Stomach (tissue), 9 donors: ENCODE data around the gene SLC25A48. TPM values are rescaled to one million over a fixed set of nuclear protein-coding genes. Genes with fewer than 3 reads are reported as not detected.

ENCODE experiments used
- DNase-seq, 2 donors: peaks; one replicate each; pipeline versions ENCODE4 v3.0.0 to v3.0.0-alpha.2; 2013 to 2019
- H3K27ac ChIP-seq, 5 donors: fragments of 200-600 bp in 4 of 5; sonication (generic) in 4 of 5; one replicate each; pipeline ENCODE4 v1.5.1; 2013 to 2019; ENCODE audit warnings: mild to moderate bottlenecking in 1 of 5, moderate library complexity in 1 of 5
- H3K27me3 ChIP-seq, 3 donors: fragments of 200-600 bp; sonication (generic); one replicate each; pipeline ENCODE4 v1.5.1; 2017 to 2019; ENCODE audit warnings: mixed run types in 1 of 3
- H3K36me3 ChIP-seq, 4 donors: fragments of 200-600 bp; sonication (generic); 1 replicate in 3 of 4; 2 replicates in 1 of 4; pipeline ENCODE4 v1.5.1; 2016 to 2019
- H3K4me1 ChIP-seq, 4 donors: fragments of 200-600 bp; sonication (generic); one replicate each; pipeline ENCODE4 v1.5.1; 2016 to 2019
- H3K4me3 ChIP-seq, 4 donors: fragments of 200-600 bp; sonication (generic) in 3 of 4; one replicate each; pipeline ENCODE4 v1.5.1; 2016 to 2019; ENCODE audit warnings: mild to moderate bottlenecking in 1 of 4
- H3K9me3 ChIP-seq, 4 donors: fragments of 200-600 bp; sonication (generic); one replicate each; pipeline ENCODE4 v1.5.1; 2016 to 2019
- EP300 ChIP-seq: sonication (generic); formaldehyde crosslinking; IDR thresholded peaks from one replicate; pipeline ENCODE4 v1.6.1; 2017; ENCODE audit warnings: antibody characterized with exemption
- POLR2A ChIP-seq, 4 donors: fragments of 450-650 bp; IDR thresholded peaks; one replicate each; pipeline ENCODE4 v1.6.1; 2016; ENCODE audit warnings: antibody characterized with exemption in 4 of 4, control low read depth in 2 of 4, mild to moderate bottlenecking in 1 of 4, moderate library complexity in 1 of 4
- POLR2AphosphoS5 ChIP-seq, 3 donors: sonication (generic); formaldehyde crosslinking; IDR thresholded peaks; one replicate each; pipeline ENCODE4 v1.6.1; 2016; ENCODE audit warnings: antibody characterized with exemption in 3 of 3
- WGBS, 5 donors: extraction: QIAGEN DNeasy Blood & Tissue Kit in 3 of 5; methylation state at CpG; one replicate each; pipeline versions ENCODE4 v1.1.5 to v1.1.7; 2013 to 2018; 5-methylcytosine and 5-hydroxymethylcytosine counted together
- intact Hi-C: fragments of 100-400 bp; cut with DNase I; formaldehyde crosslinking; loops from one replicate; pipeline ENCODE4 v1.15.1; 2023; ENCODE audit warnings: low total_unique reads
- polyA plus RNA-seq, 3 donors: library from polyadenylated mRNA; stranded (reverse); fragments of 200-250 nt; gene quantifications; one replicate each; pipeline ENCODE4 v1.2.3, GENCODE V29; 2013
- total RNA-seq, 5 donors: library from RNA; depleted of rRNA; stranded (reverse); fragments of >200 nt; gene quantifications; one replicate each; pipeline versions ENCODE4 v1.1.0 to v1.2.3, GENCODE V29; 2014 to 2016
- TF ChIP-seq, protein P1 (sequence below), 7 experiments: fragments of 450-650 bp in 4 of 7; fragments of 200-600 bp in 3 of 7; sonication (generic) in 3 of 7; IDR thresholded peaks; one replicate each; pipeline ENCODE4 v1.5.1; 2016 to 2019; ENCODE audit warnings: antibody characterized with exemption in 7 of 7, control low read depth in 2 of 7, mild to moderate bottlenecking in 1 of 7
- donor health status: healthy with polysubstance abuse.
- donor health status: Bipolar disorder and iron deficiency.
- donor health status: healthy.

The SLC25A48 gene
- total and polyA plus RNA-seq, 8 donors: 0.13 to 0.37 TPM; not detected in 6

GRCh38 chr5:135913713-135914626, 79.5 kb downstream of the SLC25A48 start:
- DNase-seq: no peak
- intact Hi-C loops: no loop called here
- H3K36me3 ChIP-seq: no peaks in the 10 kb centered on the region
- TF ChIP-seq, protein P1, sequence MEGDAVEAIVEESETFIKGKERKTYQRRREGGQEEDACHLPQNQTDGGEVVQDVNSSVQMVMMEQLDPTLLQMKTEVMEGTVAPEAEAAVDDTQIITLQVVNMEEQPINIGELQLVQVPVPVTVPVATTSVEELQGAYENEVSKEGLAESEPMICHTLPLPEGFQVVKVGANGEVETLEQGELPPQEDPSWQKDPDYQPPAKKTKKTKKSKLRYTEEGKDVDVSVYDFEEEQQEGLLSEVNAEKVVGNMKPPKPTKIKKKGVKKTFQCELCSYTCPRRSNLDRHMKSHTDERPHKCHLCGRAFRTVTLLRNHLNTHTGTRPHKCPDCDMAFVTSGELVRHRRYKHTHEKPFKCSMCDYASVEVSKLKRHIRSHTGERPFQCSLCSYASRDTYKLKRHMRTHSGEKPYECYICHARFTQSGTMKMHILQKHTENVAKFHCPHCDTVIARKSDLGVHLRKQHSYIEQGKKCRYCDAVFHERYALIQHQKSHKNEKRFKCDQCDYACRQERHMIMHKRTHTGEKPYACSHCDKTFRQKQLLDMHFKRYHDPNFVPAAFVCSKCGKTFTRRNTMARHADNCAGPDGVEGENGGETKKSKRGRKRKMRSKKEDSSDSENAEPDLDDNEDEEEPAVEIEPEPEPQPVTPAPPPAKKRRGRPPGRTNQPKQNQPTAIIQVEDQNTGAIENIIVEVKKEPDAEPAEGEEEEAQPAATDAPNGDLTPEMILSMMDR (IDR thresholded peaks at IDR 0.05): no peak
- TF ChIP-seq POLR2AphosphoS5 (IDR thresholded peaks at IDR 0.05) (no peak), POLR2A (IDR thresholded peaks at IDR 0.05) (no peak), EP300 (no peak)
- H3K9me3 ChIP-seq: no peaks in the 10 kb centered on the region
- H3K27ac ChIP-seq: no peak overlapping the region
- WGBS, 5 donors: 53 to 70% (median 61%) methylated on average over 4 of the region's 4 CpGs
- H3K4me1 ChIP-seq: no peaks in the 10 kb centered on the region
- peaks cover 0 to 72% (median 8%) of the 10 kb centered on the region in 3 donors for H3K27me3 ChIP-seq
- no peak overlapping the region for H3K4me3 ChIP-seq

- H3K4me3 ChIP-seq: no peak overlapping the region
- no peak overlapping the region for H3K27ac ChIP-seq
- no peaks in the 10 kb centered on the region for H3K9me3 ChIP-seq
- H3K27me3 ChIP-seq: peaks cover 0 to 63% (median 0%) of the 10 kb centered on the region in 3 donors
- H3K36me3 ChIP-seq: no peaks in the 10 kb centered on the region
- intact Hi-C loops: no loop called here
- TF ChIP-seq, protein P1 (IDR thresholded peaks at IDR 0.05): no peak
- no peak for TF ChIP-seq POLR2A (IDR thresholded peaks at IDR 0.05)
- no peak for TF ChIP-seq POLR2AphosphoS5 (IDR thresholded peaks at IDR 0.05)
- no peak for TF ChIP-seq EP300
- H3K4me1 ChIP-seq: no peaks in the 10 kb centered on the region
- 75 to 90% (median 84%) methylated on average over 5 of the region's 5 CpGs for WGBS, 5 donors
- DNase-seq: no peak
Measured at GRCh38 chr5:135915466-135916001, 81.1 kb downstream of the SLC25A48 start.

- WGBS, 5 donors: 65 to 78% (median 68%) methylated on average over 8 of the region's 8 CpGs
Measured at GRCh38 chr5:135916638-135917263, 82.3 kb downstream of the SLC25A48 start.

DNA sequence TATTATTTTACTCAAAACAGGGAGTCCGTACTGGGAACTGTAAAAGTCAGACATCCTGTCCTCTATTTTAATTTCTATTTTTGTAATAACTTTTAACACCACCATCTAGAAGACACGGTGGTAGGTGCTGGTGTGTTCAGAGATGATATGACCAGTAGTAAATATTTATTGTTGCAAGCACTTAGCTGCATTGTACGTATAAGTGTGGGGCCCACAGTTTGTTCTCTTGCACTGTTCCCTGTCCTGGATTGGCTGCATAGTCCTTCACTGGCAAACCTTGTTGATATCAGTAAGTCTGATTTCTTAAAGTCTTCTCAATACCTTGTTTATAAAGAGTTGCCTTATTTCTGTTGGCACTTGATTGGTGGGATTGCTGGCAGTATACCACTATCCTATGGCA, 85.7 kb downstream of the SLC25A48 start:
- no peak overlapping the region for H3K27ac ChIP-seq
- TF ChIP-seq POLR2A (IDR thresholded peaks at IDR 0.05) (no peak), POLR2AphosphoS5 (IDR thresholded peaks at IDR 0.05) (no peak), EP300 (no peak)
- TF ChIP-seq, protein P1 (IDR thresholded peaks at IDR 0.05): no peak
- no peak for DNase-seq
- H3K9me3 ChIP-seq: no peaks in the 10 kb centered on the region
- H3K36me3 ChIP-seq: no peaks in the 10 kb centered on the region
- no peak overlapping the region for H3K4me3 ChIP-seq
- H3K27me3 ChIP-seq: peaks cover 0 to 53% (median 0%) of the 10 kb centered on the region in 3 donors
- 46 to 56% (median 47%) methylated on average over 3 of the region's 3 CpGs for WGBS, 5 donors
- no peaks in the 10 kb centered on the region for H3K4me1 ChIP-seq
- intact Hi-C loops: no loop called here

More at GRCh38 chr5:135916638-135917263, 82.3 kb downstream of the SLC25A48 start:
- no peaks in the 10 kb centered on the region for H3K36me3 ChIP-seq
- H3K27ac ChIP-seq: no peak overlapping the region
- no peak overlapping the region for H3K4me3 ChIP-seq
- intact Hi-C loops: no loop called here
- DNase-seq: no peak
- no peak for TF ChIP-seq EP300
- TF ChIP-seq POLR2AphosphoS5 (IDR thresholded peaks at IDR 0.05): no peak
- TF ChIP-seq, protein P1 (IDR thresholded peaks at IDR 0.05): no peak
- TF ChIP-seq POLR2A (IDR thresholded peaks at IDR 0.05): no peak
- no peaks in the 10 kb centered on the region for H3K4me1 ChIP-seq
- peaks cover 0 to 53% (median 0%) of the 10 kb centered on the region in 3 donors for H3K27me3 ChIP-seq
- H3K9me3 ChIP-seq: no peaks in the 10 kb centered on the region
